Measurements from ENCODE around the gene TTC21A.

- TF ChIP-seq ZNF391 (tag by site-specific recombination; IDR thresholded peaks at IDR 0.05; ENCODE audit: borderline replicate concordance, low read depth) (no peak), PBX3 (CRISPR knock-in tag; IDR thresholded peaks at IDR 0.05) (no peak), CTCF (tag by site-specific recombination; IDR thresholded peaks at IDR 0.05) (no peak), ZNF747 (tag by site-specific recombination; IDR thresholded peaks at IDR 0.05) (no peak), ZBTB7A (tag by site-specific recombination; IDR thresholded peaks at IDR 0.05; ENCODE audit: low read depth) (no peak), ZNF138 (tag by site-specific recombination; IDR thresholded peaks at IDR 0.05; ENCODE audit: borderline replicate concordance) (no peak), ZNF354C (tag by site-specific recombination; IDR thresholded peaks at IDR 0.05; ENCODE audit: borderline replicate concordance, low read depth) (no peak), ZNF280D (tag by site-specific recombination; IDR thresholded peaks at IDR 0.05) (no peak)
- TF ChIP-seq, protein P1, sequence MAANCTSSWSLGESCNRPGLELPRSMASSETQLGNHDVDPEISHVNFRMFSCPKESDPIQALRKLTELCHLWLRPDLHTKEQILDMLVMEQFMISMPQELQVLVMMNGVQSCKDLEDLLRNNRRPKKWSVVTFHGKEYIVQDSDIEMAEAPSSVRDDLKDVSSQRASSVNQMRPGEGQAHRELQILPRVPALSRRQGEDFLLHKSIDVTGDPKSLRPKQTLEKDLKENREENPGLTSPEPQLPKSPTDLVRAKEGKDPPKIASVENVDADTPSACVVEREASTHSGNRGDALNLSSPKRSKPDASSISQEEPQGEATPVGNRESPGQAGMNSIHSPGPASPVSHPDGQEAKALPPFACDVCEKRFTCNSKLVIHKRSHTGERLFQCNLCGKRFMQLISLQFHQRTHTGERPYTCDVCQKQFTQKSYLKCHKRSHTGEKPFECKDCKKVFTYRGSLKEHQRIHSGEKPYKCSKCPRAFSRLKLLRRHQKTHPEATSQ (tag by site-specific recombination; IDR thresholded peaks at IDR 0.05) = no peak
- TF ChIP-seq, protein P2, sequence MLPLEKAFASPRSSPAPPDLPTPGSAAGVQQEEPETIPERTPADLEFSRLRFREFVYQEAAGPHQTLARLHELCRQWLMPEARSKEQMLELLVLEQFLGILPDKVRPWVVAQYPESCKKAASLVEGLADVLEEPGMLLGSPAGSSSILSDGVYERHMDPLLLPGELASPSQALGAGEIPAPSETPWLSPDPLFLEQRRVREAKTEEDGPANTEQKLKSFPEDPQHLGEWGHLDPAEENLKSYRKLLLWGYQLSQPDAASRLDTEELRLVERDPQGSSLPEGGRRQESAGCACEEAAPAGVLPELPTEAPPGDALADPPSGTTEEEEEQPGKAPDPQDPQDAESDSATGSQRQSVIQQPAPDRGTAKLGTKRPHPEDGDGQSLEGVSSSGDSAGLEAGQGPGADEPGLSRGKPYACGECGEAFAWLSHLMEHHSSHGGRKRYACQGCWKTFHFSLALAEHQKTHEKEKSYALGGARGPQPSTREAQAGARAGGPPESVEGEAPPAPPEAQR (tag by site-specific recombination; IDR thresholded peaks at IDR 0.05) = no peak
- TF ChIP-seq, protein P3, sequence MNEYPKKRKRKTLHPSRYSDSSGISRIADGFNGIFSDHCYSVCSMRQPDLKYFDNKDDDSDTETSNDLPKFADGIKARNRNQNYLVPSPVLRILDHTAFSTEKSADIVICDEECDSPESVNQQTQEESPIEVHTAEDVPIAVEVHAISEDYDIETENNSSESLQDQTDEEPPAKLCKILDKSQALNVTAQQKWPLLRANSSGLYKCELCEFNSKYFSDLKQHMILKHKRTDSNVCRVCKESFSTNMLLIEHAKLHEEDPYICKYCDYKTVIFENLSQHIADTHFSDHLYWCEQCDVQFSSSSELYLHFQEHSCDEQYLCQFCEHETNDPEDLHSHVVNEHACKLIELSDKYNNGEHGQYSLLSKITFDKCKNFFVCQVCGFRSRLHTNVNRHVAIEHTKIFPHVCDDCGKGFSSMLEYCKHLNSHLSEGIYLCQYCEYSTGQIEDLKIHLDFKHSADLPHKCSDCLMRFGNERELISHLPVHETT (tag by site-specific recombination; IDR thresholded peaks at IDR 0.05) = no peak
These were observed 68.7 kb downstream of the TTC21A start for GRCh38 chr3:39176025-39176714.
